Urinary bladder (tissue), 4 donors: ENCODE measurements around the gene GABRP. TPM values are rescaled to one million over a fixed set of nuclear protein-coding genes. Genes with fewer than 3 reads are reported as not detected.

Source experiments
- DNase-seq: peaks from one replicate; pipeline ENCODE4 v3.0.0-alpha.2; 2015; ENCODE audit errors: extremely low spot score
- H3K27ac ChIP-seq: one replicate; pipeline ENCODE4 v1.5.1; 2013; ENCODE audit warnings: low read depth, mild to moderate bottlenecking, moderate library complexity
- H3K36me3 ChIP-seq: one replicate; pipeline ENCODE4 v1.6.1; 2013; ENCODE audit warnings: mild to moderate bottlenecking, moderate library complexity; ENCODE audit not compliant: insufficient read depth
- H3K4me1 ChIP-seq: one replicate; pipeline ENCODE4 v1.6.1; 2013; ENCODE audit warnings: mild to moderate bottlenecking, moderate library complexity; ENCODE audit not compliant: insufficient read depth
- H3K4me3 ChIP-seq: one replicate; pipeline ENCODE4 v1.5.1; 2013; ENCODE audit warnings: low read depth, low read length
- WGBS: extraction: QIAGEN DNeasy Blood & Tissue Kit; methylation state at CpG from one replicate; pipeline ENCODE4 v1.1.7; 2013; 5-methylcytosine and 5-hydroxymethylcytosine counted together
- polyA plus RNA-seq: library from polyadenylated mRNA; stranded (reverse); fragments of 200-250 nt; gene quantifications from one replicate; pipeline ENCODE4 v1.2.3, GENCODE V29; 2013
- total RNA-seq: library from RNA; depleted of rRNA; stranded (reverse); fragments of >200 nt; gene quantifications from one replicate; pipeline ENCODE4 v1.2.3, GENCODE V29; 2014
- donor health status: healthy with polysubstance abuse.
- donor health status: healthy.

GABRP gene
- total and polyA plus RNA-seq, 2 donors, result 0.06 to 2.0 TPM

- DNase-seq, result no peak
- Histone ChIP-seq H3K36me3 (no peaks in the 10 kb centered on the region), H3K4me1 (no peaks in the 10 kb centered on the region), H3K4me3 (no peak overlapping the region), H3K27ac (no peak overlapping the region)
- WGBS, result 89% methylated on average over 3 of the region's 3 CpGs
Measured at GRCh38 chr5:170863646-170864045, 80.1 kb downstream of the GABRP start.

Other genes with a start within 250 kb of the GABRP start
- gene RANBP17, start 78.3 kb downstream of the GABRP start, total RNA-seq, result 96.5 TPM
- 2.4 TPM for gene RANBP17, start 78.3 kb downstream of the GABRP start, polyA plus RNA-seq